GM10266 (cell line): ENCODE results near the gene S100A9.
"Not testable (repeated sequence)": the region's sequence is repeated elsewhere in the genome, so short reads cannot be mapped to it uniquely, and the experiment has no call there.

Source experiments
- DNase-seq: peaks from one replicate; pipeline ENCODE4 v3.0.0; 2012; ENCODE audit errors: extremely low spot score
- CTCF ChIP-seq: IDR thresholded peaks from 2 replicates; pipeline ENCODE4 v1.5.1; 2012; ENCODE audit warnings: mild to moderate bottlenecking, low read depth; ENCODE audit not compliant: control insufficient read depth, insufficient read depth; ENCODE audit errors: missing control alignments

Gene S100A9

GRCh38 chr1:153357853-153358690 is at the start of gene S100A9:
Gene S100A9, plus strand, starts transcription at chr1:153357854. Its CDS starts 430 bp downstream, at chr1:153358284.
- no peak for DNase-seq
- TF ChIP-seq CTCF = no peak

DNA sequence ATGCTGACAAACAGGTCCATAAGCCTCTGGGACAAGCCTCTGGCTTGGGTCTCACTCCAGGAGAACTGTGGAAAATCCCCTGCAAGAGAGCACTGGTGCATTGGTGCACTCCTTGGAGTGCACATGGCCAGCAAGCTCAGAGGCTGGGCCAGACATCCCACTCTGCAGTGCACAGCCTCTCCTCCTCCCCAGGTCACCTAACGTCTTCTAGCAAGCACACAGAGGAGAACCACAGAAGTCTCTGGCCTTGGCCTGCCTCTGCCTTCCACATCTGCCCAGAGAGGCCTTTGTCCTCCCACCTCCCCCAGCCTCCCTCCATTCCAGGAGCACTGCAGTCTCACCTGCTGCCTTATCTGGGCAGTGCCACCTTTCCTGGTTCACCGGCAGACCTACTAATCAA is 49.1 kb upstream of the S100A9 start:
- TF ChIP-seq CTCF = no peak
- no peak for DNase-seq

- no peak for TF ChIP-seq CTCF
- DNase-seq = no peak
Observed at GRCh38 chr1:153309441-153309840, 48.2 kb upstream of the S100A9 start.

GRCh38 chr1:153310526-153310925 is 47.1 kb upstream of the S100A9 start:
- no peak for TF ChIP-seq CTCF
- DNase-seq = no peak

DNA sequence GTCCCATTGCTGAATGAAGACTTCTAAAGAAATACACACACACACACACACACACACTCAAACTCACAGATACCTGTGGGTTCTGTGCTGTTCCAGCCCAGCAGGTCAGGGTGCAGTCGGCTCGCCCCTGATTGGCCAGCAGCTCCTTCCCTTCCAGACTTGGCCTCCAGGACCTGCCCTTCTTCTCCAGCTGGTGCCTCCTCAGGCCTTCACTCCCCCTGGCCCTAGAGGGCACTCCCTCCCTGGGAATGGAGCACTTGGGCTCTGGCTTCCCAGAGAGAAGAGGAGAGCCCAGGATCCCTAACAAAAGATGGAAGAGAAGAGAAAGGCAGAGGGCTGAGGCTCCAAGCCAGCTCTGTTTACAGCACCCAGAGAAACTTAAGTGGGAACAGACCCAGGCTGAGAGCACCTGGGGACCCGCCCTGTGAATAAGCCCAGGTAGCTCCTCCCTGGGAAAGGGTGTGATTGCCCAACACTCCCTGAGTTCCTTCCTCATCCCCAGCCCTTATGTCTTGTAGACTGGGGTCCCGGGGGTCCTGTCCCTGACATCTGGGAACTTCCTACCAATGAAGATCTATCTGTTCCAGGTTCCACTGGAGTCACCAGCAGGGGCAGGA is 45.0 kb upstream of the S100A9 start, which contains the start of gene PGLYRP3:
TSS of gene PGLYRP3 (minus strand) at position 383 of the 617 bp plus-strand sequence. CDS start 2,287 bp downstream, outside the sequence.
- TF ChIP-seq CTCF = peak; percentile 29
- DNase-seq = no peak

- DNase-seq = no peak
Observed at GRCh38 chr1:153313288-153313687, 44.4 kb upstream of the S100A9 start.

DNA sequence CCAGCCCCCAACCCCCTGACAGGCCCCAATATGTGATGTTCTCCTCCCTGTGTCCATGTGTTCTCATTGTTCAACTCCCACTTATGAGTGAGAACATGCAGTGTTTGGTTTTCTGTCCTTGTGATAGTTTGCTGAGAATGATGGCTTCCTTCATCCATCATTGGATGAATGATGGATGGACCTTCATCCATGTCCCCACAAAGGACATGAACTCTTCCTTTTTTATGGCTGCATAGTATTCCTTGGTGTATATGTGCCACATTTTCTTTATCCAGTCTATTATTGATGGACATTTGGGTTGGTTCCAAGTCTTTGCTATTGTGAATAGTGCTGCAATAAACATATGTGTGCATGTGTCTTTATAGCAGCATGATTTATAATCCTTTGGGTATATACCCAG is 43.3 kb upstream of the S100A9 start:
- DNase-seq = not testable (repeated sequence)

More at GRCh38 chr1:153313288-153313687, 44.4 kb upstream of the S100A9 start:
- no peak for TF ChIP-seq CTCF

DNA sequence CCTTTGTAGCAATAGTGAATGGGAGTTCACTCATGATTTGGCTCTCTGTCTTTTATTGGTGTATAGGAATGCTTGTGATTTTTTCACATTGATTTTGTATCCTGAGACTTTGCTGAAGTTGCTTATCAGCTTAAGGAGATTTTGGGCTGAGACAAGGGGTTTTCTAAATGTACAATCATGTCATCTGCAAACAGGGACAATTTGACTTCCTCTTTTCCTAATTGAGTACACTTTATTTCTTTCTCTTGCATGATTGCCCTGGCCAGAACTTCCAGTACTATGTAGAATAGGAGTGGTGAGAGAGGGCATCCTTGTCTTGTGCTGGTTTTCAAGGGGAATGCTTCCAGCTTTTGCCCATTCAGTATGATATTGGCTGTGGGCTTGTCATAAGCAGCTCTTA is 41.6 kb upstream of the S100A9 start:
- not testable (repeated sequence) for DNase-seq

GRCh38 chr1:153318145-153318544 is 39.5 kb upstream of the S100A9 start:
- not testable (repeated sequence) for DNase-seq
